IMR-90 (cell line): Measurements from ENCODE around the gene CPTP. TPM values are rescaled to one million over a fixed set of nuclear protein-coding genes. Genes with fewer than 3 reads are reported as not detected.

ENCODE experiments used
- ATAC-seq: fragments of 200-7000 bp; cut with Tn5 transposase; 2 replicates; pipeline ENCODE4 v1.9.1; 2020; ENCODE audit warnings: low read depth, mild to moderate bottlenecking, moderate library complexity
- BruUV-seq: library from RNA; stranded (reverse); fragments of 400-500 nt; replicated peaks from 2 replicates; lab custom pipeline; 2021; lab: Mats Ljungman, UMichigan
- CTCF ChIA-PET: fragments of 300-600 bp; formaldehyde crosslinking; extraction: SDS; loops from one replicate; lab custom pipeline; 2021; ENCODE audit warnings: antibody characterized with exemption; lab: Yijun Ruan, JAX
- POLR2A ChIA-PET: fragments of 300-600 bp; sonication (Branson Sonifier 250); formaldehyde crosslinking; loops from one replicate; lab custom pipeline; 2022; ENCODE audit warnings: antibody characterized with exemption; ENCODE audit not compliant: unreplicated experiment; lab: Charles Lee
- DNase-seq: peaks from one replicate; pipeline ENCODE4 v3.0.0; 2013
- H2AFZ ChIP-seq: replicated peaks from 2 replicates; pipeline ENCODE3; 2013; ENCODE audit warnings: low read length, mild to moderate bottlenecking; ENCODE audit not compliant: poor library complexity
- H2AK5ac ChIP-seq: 2 replicates; pipeline ENCODE4 v1.6.1; 2013; ENCODE audit warnings: low read depth, low read length, inconsistent platforms
- H2AK9ac ChIP-seq: replicated peaks from 2 replicates; pipeline ENCODE3; 2013; ENCODE audit warnings: mild to moderate bottlenecking, low read depth, low read length, moderate library complexity; ENCODE audit not compliant: poor library complexity
- H2BK120ac ChIP-seq: 2 replicates; pipeline ENCODE4 v1.6.1; 2013; ENCODE audit warnings: low read depth, low read length, inconsistent platforms
- H2BK15ac ChIP-seq: 3 replicates; pipeline ENCODE4 v1.6.1; 2013; ENCODE audit warnings: low read depth, low read length, inconsistent platforms
- H2BK20ac ChIP-seq: 2 replicates; pipeline ENCODE4 v1.6.1; 2013; ENCODE audit warnings: low read depth, mild to moderate bottlenecking, inconsistent platforms, low read length, moderate library complexity
- H2BK5ac ChIP-seq: 2 replicates; pipeline ENCODE4 v1.6.1; 2013; ENCODE audit warnings: mild to moderate bottlenecking, low read depth, low read length, inconsistent platforms; ENCODE audit not compliant: poor library complexity, severe bottlenecking
- H3K14ac ChIP-seq: replicated peaks from 2 replicates; pipeline ENCODE4 v1.6.1; 2013; ENCODE audit warnings: low read depth, low read length, inconsistent platforms
- H3K18ac ChIP-seq: 2 replicates; pipeline ENCODE4 v1.6.1; 2013; ENCODE audit warnings: low read depth, low read length, control low read depth
- H3K23ac ChIP-seq: 2 replicates; pipeline ENCODE4 v1.6.1; 2013; ENCODE audit warnings: low read depth, low read length, inconsistent platforms
- H3K27ac ChIP-seq: 2 replicates; pipeline ENCODE4 v1.5.1; 2013; ENCODE audit warnings: mild to moderate bottlenecking, control low read depth, low read length; ENCODE audit not compliant: insufficient read depth
- H3K27me3 ChIP-seq: 2 replicates; pipeline ENCODE4 v1.6.1; 2013; ENCODE audit warnings: low read length; ENCODE audit not compliant: control insufficient read depth, insufficient read depth
- H3K36me3 ChIP-seq: 2 replicates; pipeline ENCODE4 v1.6.1; 2013; ENCODE audit warnings: low read length, mixed read lengths; ENCODE audit not compliant: control insufficient read depth, insufficient read depth
- H3K4ac ChIP-seq: 2 replicates; pipeline ENCODE4 v1.6.1; 2013; ENCODE audit warnings: low read depth, low read length, inconsistent platforms
- H3K4me1 ChIP-seq: 2 replicates; pipeline ENCODE4 v1.6.1; 2013; ENCODE audit warnings: low read length, mixed read lengths; ENCODE audit not compliant: control insufficient read depth, insufficient read depth
- H3K4me2 ChIP-seq: 2 replicates; pipeline ENCODE4 v1.6.1; 2013; ENCODE audit warnings: low read depth, mild to moderate bottlenecking, control low read depth, low read length, moderate library complexity
- H3K4me3 ChIP-seq: 2 replicates; pipeline ENCODE4 v1.5.1; 2013; ENCODE audit warnings: low read depth, mild to moderate bottlenecking, control low read depth, low read length, moderate library complexity; ENCODE audit not compliant: insufficient read depth
- H3K56ac ChIP-seq: 2 replicates; pipeline ENCODE4 v1.6.1; 2013; ENCODE audit warnings: low read length, inconsistent platforms; ENCODE audit not compliant: insufficient read depth; ENCODE audit errors: extremely low read depth
- H3K79me1 ChIP-seq, 2 experiments: 2 replicates each; pipeline ENCODE4 v1.6.1; 2013; ENCODE audit warnings: low read length in 2 of 2, inconsistent platforms in 1 of 2, low read depth in 1 of 2
- H3K9ac ChIP-seq: 2 replicates; pipeline ENCODE4 v1.6.1; 2013; ENCODE audit warnings: low read depth, low read length, control low read depth
- H3K9me1 ChIP-seq: 2 replicates; pipeline ENCODE4 v1.6.1; 2013; ENCODE audit warnings: low read length, inconsistent platforms; ENCODE audit not compliant: insufficient read depth
- H3K9me3 ChIP-seq: 2 replicates; pipeline ENCODE4 v1.6.1; 2013; ENCODE audit warnings: low read length; ENCODE audit not compliant: control insufficient read depth, insufficient read depth
- H4K20me1 ChIP-seq: 2 replicates; pipeline ENCODE4 v1.6.1; 2013; ENCODE audit warnings: low read length, inconsistent platforms; ENCODE audit not compliant: insufficient read depth
- H4K5ac ChIP-seq: 2 replicates; pipeline ENCODE4 v1.6.1; 2013; ENCODE audit warnings: mild to moderate bottlenecking, low read depth, low read length, control low read depth
- H4K8ac ChIP-seq, 2 experiments: 2 replicates each; pipeline ENCODE4 v1.6.1; 2013; ENCODE audit warnings: low read depth in 2 of 2, low read length in 2 of 2, control low read depth in 1 of 2, inconsistent platforms in 1 of 2
- H4K91ac ChIP-seq: 2 replicates; pipeline ENCODE4 v1.6.1; 2013; ENCODE audit warnings: low read depth, low read length, inconsistent platforms; ENCODE audit not compliant: insufficient read depth
- BHLHE40 ChIP-seq: fragments of 150-350 bp; IDR thresholded peaks from 2 replicates; pipeline ENCODE4 v1.6.1; 2016; ENCODE audit warnings: mild to moderate bottlenecking, low read depth, low read length
- CEBPB ChIP-seq: IDR thresholded peaks from 2 replicates; pipeline ENCODE4 v1.6.1; 2012; ENCODE audit warnings: low read depth, low read length, improper control_type of control experiment
- CHD1 ChIP-seq: IDR thresholded peaks from 2 replicates; pipeline ENCODE4 v1.6.1; 2012; ENCODE audit warnings: low read depth, low read length, improper control_type of control experiment
- FOS ChIP-seq: fragments of 150-350 bp; IDR thresholded peaks from 2 replicates; pipeline ENCODE4 v1.6.1; 2016; ENCODE audit warnings: low read depth, low read length
- MAFK ChIP-seq: IDR thresholded peaks from 2 replicates; pipeline ENCODE4 v1.6.1; 2012; ENCODE audit warnings: low read depth, low read length, improper control_type of control experiment
- MAZ ChIP-seq: IDR thresholded peaks from 2 replicates; pipeline ENCODE4 v1.6.1; 2012; ENCODE audit warnings: low read depth, mild to moderate bottlenecking, low read length, improper control_type of control experiment, moderate library complexity, borderline replicate concordance
- MXI1 ChIP-seq: IDR thresholded peaks from 2 replicates; pipeline ENCODE4 v1.6.1; 2012; ENCODE audit warnings: low read depth, mild to moderate bottlenecking, low read length, moderate library complexity, borderline replicate concordance
- NFE2L2 ChIP-seq: fragments of 150-350 bp; IDR thresholded peaks from 2 replicates; pipeline ENCODE4 v1.6.1; 2016; ENCODE audit warnings: low read depth, mild to moderate bottlenecking, low read length
- POLR2A ChIP-seq: IDR thresholded peaks from 2 replicates; pipeline ENCODE4 v1.6.1; 2012; ENCODE audit warnings: mild to moderate bottlenecking, low read depth, low read length
- RAD21 ChIP-seq: IDR thresholded peaks from 2 replicates; pipeline ENCODE4 v1.6.1; 2012; ENCODE audit warnings: low read length, improper control_type of control experiment
- RCOR1 ChIP-seq: IDR thresholded peaks from 2 replicates; pipeline ENCODE4 v1.6.1; 2012; ENCODE audit warnings: mild to moderate bottlenecking, low read length, improper control_type of control experiment; ENCODE audit not compliant: insufficient replicate concordance
- RFX5 ChIP-seq: IDR thresholded peaks from 2 replicates; pipeline ENCODE4 v1.8.0; 2012; ENCODE audit warnings: low read depth, mild to moderate bottlenecking, low read length, moderate library complexity
- SMC3 ChIP-seq: fragments of 150-350 bp; IDR thresholded peaks from 2 replicates; pipeline ENCODE4 v1.6.1; 2016; ENCODE audit warnings: low read depth, mild to moderate bottlenecking, antibody characterized with exemption, low read length, moderate library complexity
- WGBS, 2 experiments: methylation state at CpG; one replicate each; pipeline versions ENCODE4 v1.1.5 to v1.1.7; 2013; ENCODE audit warnings: missing lambda C conversion rate in 2 of 2; ENCODE audit not compliant: insufficient read length in 1 of 2; ENCODE audit errors: extremely low coverage in 2 of 2; 5-methylcytosine and 5-hydroxymethylcytosine counted together
- dilution Hi-C: fragments of 300-500 bp; cut with HindIII; formaldehyde crosslinking; loops from one replicate; pipeline ENCODE4 v1.14.3; 2018; ENCODE audit warnings: low sequenced_read_pairs; ENCODE audit not compliant: unreplicated experiment
- in situ Hi-C: fragments of 300-500 bp; cut with MboI; formaldehyde crosslinking; loops from 3 replicates; pipeline ENCODE4 v1.14.3; 2019; ENCODE audit warnings: low sequenced_read_pairs, inconsistent platforms, mixed read lengths
- intact Hi-C: fragments of 100-400 bp; cut with micrococcal nuclease; formaldehyde crosslinking; loops from 2 replicates; pipeline ENCODE4 v1.10.0; 2022
- polyA plus RNA-seq, 3 experiments: library from polyadenylated mRNA; depleted of rRNA; stranded (reverse); fragments of >200 nt; gene quantifications; 2 replicates each; pipeline ENCODE4 v1.2.3, GENCODE V29; 2012; ENCODE audit warnings: low replicate concordance in 1 of 3
- total RNA-seq: library from RNA; depleted of rRNA; stranded (reverse); fragments of >200 nt; gene quantifications from 2 replicates; pipeline ENCODE4 v1.2.3, GENCODE V29; 2012
- TF ChIP-seq, protein P1 (sequence below): fragments of 150-350 bp; IDR thresholded peaks from 2 replicates; pipeline ENCODE4 v1.6.1; 2017; ENCODE audit warnings: mild to moderate bottlenecking, antibody characterized with exemption, low read length, low read depth
- TF ChIP-seq, protein P2 (sequence below): fragments of 150-350 bp; IDR thresholded peaks from 2 replicates; pipeline ENCODE4 v1.6.1; 2016; ENCODE audit warnings: low read depth, mild to moderate bottlenecking, low read length, moderate library complexity, borderline replicate concordance
- TF ChIP-seq, protein P3 (sequence below): conservative IDR thresholded peaks from 2 replicates; pipeline ENCODE4 v1.5.1; 2012; ENCODE audit warnings: mild to moderate bottlenecking, low read depth, low read length, improper control_type of control experiment

Gene CPTP
- total and polyA plus RNA-seq, 2 of the 4 experiments (the other 2 are of a cell fraction), result 2.7 to 12.1 TPM

DNA sequence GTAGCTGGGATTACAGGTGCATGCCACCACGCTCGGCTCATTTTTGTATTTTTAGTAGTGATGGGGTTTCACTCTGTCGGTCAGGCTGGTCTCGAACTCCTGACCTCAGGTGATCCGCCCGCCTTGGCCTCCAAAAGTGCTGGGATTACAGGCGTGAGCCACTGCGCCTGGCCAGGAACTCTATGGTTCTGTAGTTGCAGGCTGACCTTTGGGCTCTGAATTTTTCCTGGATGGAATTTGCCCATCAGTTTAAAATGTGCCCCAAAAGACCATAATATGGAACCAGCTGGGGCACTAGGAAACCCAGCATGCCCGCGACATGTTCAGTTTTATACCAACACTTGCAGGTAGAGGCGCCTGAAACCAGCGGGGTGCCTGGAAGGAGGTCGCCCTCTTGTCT is 46.0 kb upstream of the CPTP start:
- Histone ChIP-seq H3K9me3 (no peaks in the 10 kb centered on the region), H3K56ac (no peak overlapping the region), H3K4me1 (peaks cover 22% of the 10 kb centered on the region), H3K4me2 (no peak overlapping the region), H2BK120ac (no peak overlapping the region), H2AFZ (no peak overlapping the region), H2BK20ac (no peak overlapping the region), H3K27me3 (no peaks in the 10 kb centered on the region), H4K91ac (no peak overlapping the region), H4K8ac (no peak overlapping the region), H2BK15ac (no peak overlapping the region), H3K36me3 (no peaks in the 10 kb centered on the region), H3K14ac (no peak overlapping the region), H2BK5ac (no peak overlapping the region), H3K4me3 (no peak overlapping the region), H3K27ac (no peak overlapping the region), H2AK9ac (no peak overlapping the region), H3K4ac (no peak overlapping the region), H3K79me1 (peaks cover 8 to 20% of the 10 kb centered on the region in 2 experiments; a peak in 3 of 4 replicates), H3K18ac (no peak overlapping the region), H2AK5ac (no peak overlapping the region), H4K5ac (no peak overlapping the region), H3K9ac (no peak overlapping the region), H4K20me1 (no peaks in the 10 kb centered on the region), H3K23ac (no peak overlapping the region), H3K9me1 (peaks cover 9% of the 10 kb centered on the region; the same call in 1 of the 2 replicates)
- ChIA-PET POLR2A (interaction anchor here (0.6 kb wide), 1 partner anchor 250 kb away, joined by 10 read pairs; no protein-coding TSS in a partner anchor), CTCF (interaction anchor here (0.6 kb wide), 1 partner anchor 40 kb away, joined by 3 read pairs; no protein-coding TSS in a partner anchor)
- DNase-seq, result no peak
- no peak for ATAC-seq
- TF ChIP-seq, protein P1, sequence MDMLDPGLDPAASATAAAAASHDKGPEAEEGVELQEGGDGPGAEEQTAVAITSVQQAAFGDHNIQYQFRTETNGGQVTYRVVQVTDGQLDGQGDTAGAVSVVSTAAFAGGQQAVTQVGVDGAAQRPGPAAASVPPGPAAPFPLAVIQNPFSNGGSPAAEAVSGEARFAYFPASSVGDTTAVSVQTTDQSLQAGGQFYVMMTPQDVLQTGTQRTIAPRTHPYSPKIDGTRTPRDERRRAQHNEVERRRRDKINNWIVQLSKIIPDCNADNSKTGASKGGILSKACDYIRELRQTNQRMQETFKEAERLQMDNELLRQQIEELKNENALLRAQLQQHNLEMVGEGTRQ, result no peak
- TF ChIP-seq CEBPB (no peak), BHLHE40 (no peak), MAFK (no peak), SMC3 (no peak), MXI1 (no peak), RCOR1 (no peak), RAD21 (no peak), POLR2A (no peak), FOS (no peak), CHD1 (no peak), NFE2L2 (no peak), MAZ (no peak), RFX5 (no peak)
- TF ChIP-seq, protein P2, sequence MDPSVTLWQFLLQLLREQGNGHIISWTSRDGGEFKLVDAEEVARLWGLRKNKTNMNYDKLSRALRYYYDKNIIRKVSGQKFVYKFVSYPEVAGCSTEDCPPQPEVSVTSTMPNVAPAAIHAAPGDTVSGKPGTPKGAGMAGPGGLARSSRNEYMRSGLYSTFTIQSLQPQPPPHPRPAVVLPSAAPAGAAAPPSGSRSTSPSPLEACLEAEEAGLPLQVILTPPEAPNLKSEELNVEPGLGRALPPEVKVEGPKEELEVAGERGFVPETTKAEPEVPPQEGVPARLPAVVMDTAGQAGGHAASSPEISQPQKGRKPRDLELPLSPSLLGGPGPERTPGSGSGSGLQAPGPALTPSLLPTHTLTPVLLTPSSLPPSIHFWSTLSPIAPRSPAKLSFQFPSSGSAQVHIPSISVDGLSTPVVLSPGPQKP, result no peak
- TF ChIP-seq, protein P3, sequence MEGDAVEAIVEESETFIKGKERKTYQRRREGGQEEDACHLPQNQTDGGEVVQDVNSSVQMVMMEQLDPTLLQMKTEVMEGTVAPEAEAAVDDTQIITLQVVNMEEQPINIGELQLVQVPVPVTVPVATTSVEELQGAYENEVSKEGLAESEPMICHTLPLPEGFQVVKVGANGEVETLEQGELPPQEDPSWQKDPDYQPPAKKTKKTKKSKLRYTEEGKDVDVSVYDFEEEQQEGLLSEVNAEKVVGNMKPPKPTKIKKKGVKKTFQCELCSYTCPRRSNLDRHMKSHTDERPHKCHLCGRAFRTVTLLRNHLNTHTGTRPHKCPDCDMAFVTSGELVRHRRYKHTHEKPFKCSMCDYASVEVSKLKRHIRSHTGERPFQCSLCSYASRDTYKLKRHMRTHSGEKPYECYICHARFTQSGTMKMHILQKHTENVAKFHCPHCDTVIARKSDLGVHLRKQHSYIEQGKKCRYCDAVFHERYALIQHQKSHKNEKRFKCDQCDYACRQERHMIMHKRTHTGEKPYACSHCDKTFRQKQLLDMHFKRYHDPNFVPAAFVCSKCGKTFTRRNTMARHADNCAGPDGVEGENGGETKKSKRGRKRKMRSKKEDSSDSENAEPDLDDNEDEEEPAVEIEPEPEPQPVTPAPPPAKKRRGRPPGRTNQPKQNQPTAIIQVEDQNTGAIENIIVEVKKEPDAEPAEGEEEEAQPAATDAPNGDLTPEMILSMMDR, result no peak
- no TSS peak for BruUV-seq
- in situ Hi-C loops (no loop called here), dilution Hi-C loops (no loop called here), intact Hi-C loops (no loop called here)
- 97% methylated on average over 5 of the region's 13 CpGs; no CpG with 5 or more reads in 1 of the 2 experiments for WGBS, 2 experiments
